K562 (cell line): ENCODE measurements around the gene BHLHE40. TPM values are rescaled to one million over a fixed set of nuclear protein-coding genes. Genes with fewer than 3 reads are reported as not detected.

Experiments used
- ARID3B ChIP-seq: fragments of 250-450 bp; sonication (Bioruptor Pico); IDR thresholded peaks from 2 replicates; pipeline ENCODE4 v1.4.0; 2020; ENCODE audit warnings: borderline replicate concordance
- CUX1 ChIP-seq: fragments of 200-800 bp; sonication (Bioruptor generic); IDR thresholded peaks from 2 replicates; pipeline ENCODE4 v1.6.1; 2016; ENCODE audit warnings: missing genetic modification characterization, missing compliant biosample characterization
- E2F6 ChIP-seq, 2 experiments: IDR thresholded peaks; 2 replicates each; pipeline ENCODE4 v1.6.1; 2011; ENCODE audit warnings: borderline replicate concordance in 1 of 2, control low read depth in 1 of 2, low read depth in 1 of 2, low read length in 1 of 2, mild to moderate bottlenecking in 1 of 2, mixed read lengths in 1 of 2, moderate library complexity in 1 of 2; ENCODE audit not compliant: insufficient read depth in 1 of 2, insufficient read length in 1 of 2, poor library complexity in 1 of 2, severe bottlenecking in 1 of 2; ENCODE audit errors: extremely low read depth in 1 of 2
- ELF2 ChIP-seq: fragments of 250-450 bp; sonication (Bioruptor Pico); IDR thresholded peaks from 2 replicates; pipeline ENCODE4 v1.5.0; 2021; ENCODE audit warnings: mild to moderate bottlenecking
- FOXA3 ChIP-seq, 2 experiments: fragments of 450-650 bp in 1 of 2; sonication (generic) in 1 of 2; formaldehyde crosslinking; IDR thresholded peaks in 1 of 2; conservative IDR thresholded peaks in 1 of 2; 2 replicates each; pipeline versions ENCODE4 v1.4.0 to v1.8.0; 2020 to 2022; ENCODE audit warnings: mild to moderate bottlenecking in 2 of 2, missing genetic modification reagents in 1 of 2
- MED1 ChIP-seq: sonication (generic); formaldehyde crosslinking; IDR thresholded peaks from 2 replicates; pipeline ENCODE4 v1.8.1; 2023; ENCODE audit warnings: missing genetic modification reagents, borderline replicate concordance
- MYBL2 ChIP-seq, 2 experiments: fragments of 450-650 bp in 1 of 2; sonication (generic) in 1 of 2; formaldehyde crosslinking in 1 of 2; IDR thresholded peaks; 2 replicates each; pipeline versions ENCODE4 v1.6.1 to v1.8.1; 2017 to 2022; ENCODE audit warnings: borderline replicate concordance in 1 of 2, inconsistent platforms in 1 of 2, low read depth in 1 of 2, mild to moderate bottlenecking in 1 of 2, missing genetic modification reagents in 1 of 2, moderate library complexity in 1 of 2
- RFX1 ChIP-seq: fragments of 450-650 bp; IDR thresholded peaks from 2 replicates; pipeline ENCODE4 v1.6.1; 2016; ENCODE audit warnings: mild to moderate bottlenecking, moderate library complexity
- SMAD1 ChIP-seq: fragments of 150-350 bp; IDR thresholded peaks from 2 replicates; pipeline ENCODE4 v1.6.1; 2014; ENCODE audit warnings: low read length, low read depth; ENCODE audit not compliant: partially characterized antibody
- SMARCC2 ChIP-seq: fragments of 450-650 bp; IDR thresholded peaks from 2 replicates; pipeline ENCODE4 v1.6.1; 2017; ENCODE audit warnings: antibody characterized with exemption, moderate library complexity, mild to moderate bottlenecking, low read depth
- XRCC3 ChIP-seq: fragments of 450-650 bp; IDR thresholded peaks from 2 replicates; pipeline ENCODE4 v1.6.1; 2017; ENCODE audit warnings: mild to moderate bottlenecking, moderate library complexity
- ZBTB11 ChIP-seq, 3 experiments: fragments of 200-800 bp in 1 of 3; fragments of 250-450 bp in 1 of 3; fragments of 450-650 bp in 1 of 3; sonication (Bioruptor Pico) in 1 of 3; sonication (Bioruptor generic) in 1 of 3; formaldehyde crosslinking in 1 of 3; IDR thresholded peaks; 2 replicates each; pipeline versions ENCODE4 v1.6.1 to v1.8.0; 2016 to 2022; ENCODE audit warnings: mild to moderate bottlenecking in 2 of 3, missing genetic modification characterization in 2 of 3, missing compliant biosample characterization in 1 of 3, moderate library complexity in 1 of 3
- ZNF146 ChIP-seq: IDR thresholded peaks from one replicate; pipeline ENCODE4 v1.6.1; 2018; ENCODE audit warnings: missing compliant biosample characterization; ENCODE audit not compliant: unreplicated experiment
- polyA plus RNA-seq, 8 experiments: library from polyadenylated mRNA; depleted of rRNA in 4 of 8; stranded (reverse) in 5 of 8; unstranded in 3 of 8; fragments of >200 nt; fragmentation: Nextera tagmentation in 2 of 8; fragmentation: Illumina TruSeq in 1 of 8; extraction: Ambion mirVana in 2 of 8; extraction: Trizol in 1 of 8; gene quantifications; 2 replicates each; pipeline versions ENCODE4 v1.2.1 to v1.2.3, GENCODE V29; 2011 to 2014; ENCODE audit warnings: inconsistent platforms in 1 of 8, missing spikeins in 1 of 8
- total RNA-seq, 7 experiments: library from RNA; depleted of rRNA in 6 of 7; stranded (reverse); fragments of >200 nt in 6 of 7; fragmentation: Illumina TruSeq in 2 of 7; extraction: Trizol in 2 of 7; gene quantifications; 2 replicates each; pipeline versions ENCODE4 v1.2.1 to v1.2.3, GENCODE V29; 2011 to 2021; ENCODE audit warnings: low replicate concordance in 1 of 7

The BHLHE40 gene
- total and polyA plus RNA-seq, 9 of the 15 experiments (the other 6 are each of a cell fraction or from before 2014, with no cell fraction given), result 12.0 to 83.9 (median 31.4) TPM

- TF ChIP-seq ELF2 (CRISPR knock-in tag) (0 out of 2 replicates have a peak, but pooled peaks have one; percentile 29), E2F6 (IDR thresholded peaks at IDR 0.05; ENCODE audit: borderline replicate concordance in 1 of 2, extremely low read depth in 1 of 2, insufficient read depth in 1 of 2, insufficient read length in 1 of 2, low read depth in 1 of 2, low read length in 1 of 2, poor library complexity in 1 of 2, severe bottlenecking in 1 of 2) (no peak), MED1 (no peak), ARID3B (no peak; the same call in 1 of the 2 replicates), MYBL2 (IDR thresholded peaks at IDR 0.05; ENCODE audit: low read depth) (no peak), MYBL2 (CRISPR knock-in tag; IDR thresholded peaks at IDR 0.05; ENCODE audit: borderline replicate concordance) (no peak), SMAD1 (no peak), XRCC3 (no peak), RFX1 (no peak), SMARCC2 (no peak; the same call in 1 of the 2 replicates), CUX1 (CRISPR knock-in tag) (no peak), FOXA3 (CRISPR knock-in tag; conservative IDR thresholded peaks at IDR 0.05 in 1 of 2, IDR thresholded peaks at IDR 0.05 in 1 of 2) (no peak), ZNF146 (CRISPR knock-in tag) (no peak), ZBTB11 (CRISPR knock-in tag; IDR thresholded peaks at IDR 0.05) (no peak)
Measured at GRCh38 chr3:4983739-4984510, 4.7 kb downstream of the BHLHE40 start (continued).
